Peyer's patch (tissue), 4 donors: ENCODE results near the gene ACSBG1. TPM values are rescaled to one million over a fixed set of nuclear protein-coding genes. Genes with fewer than 3 reads are reported as not detected.
A peak's percentile ranks its signal among the peaks of the same experiment; 100 is the strongest.

ENCODE experiments used
- DNase-seq, 3 donors: peaks; one replicate each; pipeline ENCODE4 v3.0.0-alpha.2; 2017 to 2019
- H3K27ac ChIP-seq, 4 donors: fragments of 200-600 bp; sonication (generic); one replicate each; pipeline ENCODE4 v1.5.1; 2016 to 2019
- H3K27me3 ChIP-seq, 2 donors: fragments of 200-600 bp; sonication (generic); one replicate each; pipeline ENCODE4 v1.5.1; 2019
- H3K36me3 ChIP-seq, 3 donors: fragments of 200-600 bp; sonication (generic); one replicate each; pipeline ENCODE4 v1.5.1; 2016 to 2019
- H3K4me1 ChIP-seq, 4 donors: fragments of 200-600 bp; sonication (generic); one replicate each; pipeline ENCODE4 v1.5.1; 2016 to 2019
- H3K4me3 ChIP-seq, 4 donors: fragments of 200-600 bp; sonication (generic); 1 replicate in 3 of 4; 2 replicates in 1 of 4; pipeline ENCODE4 v1.5.1; 2016 to 2019; ENCODE audit warnings: mild to moderate bottlenecking in 1 of 4
- H3K9me3 ChIP-seq, 4 donors: fragments of 200-600 bp; sonication (generic); one replicate each; pipeline ENCODE4 v1.5.1; 2016 to 2019; ENCODE audit warnings: mild to moderate bottlenecking in 1 of 4
- POLR2A ChIP-seq, 2 donors: fragments of 450-650 bp; IDR thresholded peaks; one replicate each; pipeline ENCODE4 v1.5.1; 2017; ENCODE audit warnings: antibody characterized with exemption in 2 of 2, mild to moderate bottlenecking in 2 of 2, moderate library complexity in 2 of 2
- total RNA-seq, 4 donors: library from RNA; depleted of rRNA; stranded (reverse); fragments of >200 nt; gene quantifications; one replicate each; pipeline ENCODE4 v1.1.0, GENCODE V29; 2016
- TF ChIP-seq, protein P1 (sequence below), 6 experiments: fragments of 450-650 bp in 4 of 6; fragments of 200-600 bp in 2 of 6; sonication (generic) in 1 of 6; IDR thresholded peaks; one replicate each; pipeline ENCODE4 v1.5.1; 2017 to 2019; ENCODE audit warnings: antibody characterized with exemption in 6 of 6, mild to moderate bottlenecking in 3 of 6, moderate library complexity in 1 of 6

The ACSBG1 gene
- total RNA-seq, 4 donors from 2014 or later: not detected

DNA sequence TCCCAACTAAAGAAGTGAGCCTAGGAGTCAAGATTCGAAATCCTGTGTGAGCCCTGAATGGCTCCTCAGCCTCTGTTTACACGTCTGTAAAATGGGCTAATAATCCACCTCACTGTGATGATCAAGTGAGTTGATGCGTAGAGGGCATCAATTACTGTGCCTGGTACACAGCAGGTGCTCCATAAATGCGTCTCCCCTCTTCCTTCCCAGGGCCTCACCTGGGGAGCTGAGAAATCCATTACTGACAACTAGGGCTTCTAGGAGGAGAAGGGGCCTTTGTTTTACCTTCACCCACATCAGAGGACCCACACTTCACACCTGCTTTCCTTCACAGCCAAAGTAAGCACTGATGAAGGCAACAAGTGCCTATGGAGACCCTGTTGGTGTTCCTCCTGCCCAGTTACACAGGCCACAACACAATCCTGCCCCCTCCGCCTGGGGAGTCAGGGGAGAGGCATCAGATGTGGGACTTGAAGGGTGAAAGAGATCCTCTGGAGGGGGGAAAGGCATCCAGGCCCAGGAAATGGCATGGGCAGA lies 104.5 kb downstream of the ACSBG1 start:
- Histone ChIP-seq H3K27me3 (no peaks in the 10 kb centered on the region), H3K9me3 (no peaks in the 10 kb centered on the region), H3K4me1 (peaks cover 0 to 20% (median 8%) of the 10 kb centered on the region in 4 donors), H3K4me3 (no peak overlapping the region), H3K36me3 (no peaks in the 10 kb centered on the region), H3K27ac (peak overlapping the region in 2 of 4 donors; percentile 38 to 96)
- DNase-seq: no peak
- TF ChIP-seq POLR2A (IDR thresholded peaks at IDR 0.05): no peak
- TF ChIP-seq, protein P1, sequence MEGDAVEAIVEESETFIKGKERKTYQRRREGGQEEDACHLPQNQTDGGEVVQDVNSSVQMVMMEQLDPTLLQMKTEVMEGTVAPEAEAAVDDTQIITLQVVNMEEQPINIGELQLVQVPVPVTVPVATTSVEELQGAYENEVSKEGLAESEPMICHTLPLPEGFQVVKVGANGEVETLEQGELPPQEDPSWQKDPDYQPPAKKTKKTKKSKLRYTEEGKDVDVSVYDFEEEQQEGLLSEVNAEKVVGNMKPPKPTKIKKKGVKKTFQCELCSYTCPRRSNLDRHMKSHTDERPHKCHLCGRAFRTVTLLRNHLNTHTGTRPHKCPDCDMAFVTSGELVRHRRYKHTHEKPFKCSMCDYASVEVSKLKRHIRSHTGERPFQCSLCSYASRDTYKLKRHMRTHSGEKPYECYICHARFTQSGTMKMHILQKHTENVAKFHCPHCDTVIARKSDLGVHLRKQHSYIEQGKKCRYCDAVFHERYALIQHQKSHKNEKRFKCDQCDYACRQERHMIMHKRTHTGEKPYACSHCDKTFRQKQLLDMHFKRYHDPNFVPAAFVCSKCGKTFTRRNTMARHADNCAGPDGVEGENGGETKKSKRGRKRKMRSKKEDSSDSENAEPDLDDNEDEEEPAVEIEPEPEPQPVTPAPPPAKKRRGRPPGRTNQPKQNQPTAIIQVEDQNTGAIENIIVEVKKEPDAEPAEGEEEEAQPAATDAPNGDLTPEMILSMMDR (IDR thresholded peaks at IDR 0.05): no peak

DNA sequence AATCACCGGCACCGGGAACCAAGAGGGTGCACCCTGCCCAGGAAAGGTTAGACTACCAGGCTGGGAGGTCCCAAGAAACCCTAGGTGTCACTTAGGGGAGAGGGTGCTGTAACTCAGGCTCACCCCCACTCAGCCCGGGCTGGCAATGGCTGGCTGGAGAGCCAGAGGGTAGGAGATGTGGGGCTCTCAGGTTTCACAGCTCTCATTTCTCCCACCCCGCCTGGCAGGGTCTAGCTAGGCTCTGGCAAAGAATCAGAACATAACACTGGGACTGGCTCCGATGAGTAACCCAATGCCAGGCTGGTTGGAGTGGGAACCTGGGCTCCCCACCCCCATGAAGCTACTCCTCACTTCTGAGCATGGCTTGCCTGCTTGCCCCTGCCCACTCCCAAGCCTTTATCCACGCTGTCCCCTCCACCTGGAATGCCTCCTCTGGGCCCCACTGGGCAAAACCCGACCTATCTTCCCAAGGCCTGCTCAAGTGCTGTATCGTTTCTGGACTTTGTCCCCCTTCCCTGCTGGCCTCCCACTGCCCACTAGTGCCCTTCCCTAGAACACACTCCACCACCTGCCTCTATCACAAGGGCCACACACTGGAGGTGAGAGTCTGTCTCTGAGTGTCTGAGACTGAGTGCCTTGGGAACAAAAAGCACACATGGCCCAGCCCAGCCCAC lies 105.2 kb downstream of the ACSBG1 start:
- peak in 1 of 3 donors; percentile 73 for DNase-seq
- Histone ChIP-seq H3K27me3 (no peaks in the 10 kb centered on the region), H3K4me3 (no peak overlapping the region), H3K27ac (peak overlapping the region in 1 of 4 donors; percentile 96), H3K36me3 (no peaks in the 10 kb centered on the region), H3K4me1 (peaks cover 0 to 20% (median 8%) of the 10 kb centered on the region in 4 donors), H3K9me3 (no peaks in the 10 kb centered on the region)
- TF ChIP-seq, protein P1 (IDR thresholded peaks at IDR 0.05): peak in 3 of 6 experiments; percentile 18 to 30 (median 26)
- peak in 1 of 2 donors; percentile 32 for TF ChIP-seq POLR2A (IDR thresholded peaks at IDR 0.05)

DNA sequence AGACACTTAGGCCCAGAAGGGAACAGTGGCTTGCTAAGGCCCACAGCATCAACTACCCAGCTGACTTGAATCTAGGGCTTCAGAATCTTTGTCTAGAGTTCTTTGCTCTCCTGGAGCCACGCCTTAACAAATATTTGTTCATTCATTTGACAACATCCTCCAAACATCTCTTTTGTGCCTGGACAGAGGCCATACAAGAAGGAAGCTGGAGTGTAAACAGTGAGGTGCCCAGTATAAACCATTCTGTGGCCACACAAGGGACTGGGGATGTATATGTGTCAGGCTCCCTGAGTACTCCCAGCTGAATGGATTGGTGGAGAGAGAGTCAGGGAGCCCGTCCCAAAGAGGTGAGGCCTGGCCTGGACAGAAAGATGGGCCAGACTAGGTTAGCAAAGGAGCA lies 106.5 kb downstream of the ACSBG1 start:
- no peak for DNase-seq
- Histone ChIP-seq H3K36me3 (no peaks in the 10 kb centered on the region), H3K4me3 (no peak overlapping the region), H3K4me1 (peaks cover 0 to 20% (median 8%) of the 10 kb centered on the region in 4 donors), H3K27me3 (no peaks in the 10 kb centered on the region), H3K27ac (no peak overlapping the region), H3K9me3 (no peaks in the 10 kb centered on the region)
- no peak for TF ChIP-seq POLR2A (IDR thresholded peaks at IDR 0.05)
- TF ChIP-seq, protein P1 (IDR thresholded peaks at IDR 0.05): no peak

DNA sequence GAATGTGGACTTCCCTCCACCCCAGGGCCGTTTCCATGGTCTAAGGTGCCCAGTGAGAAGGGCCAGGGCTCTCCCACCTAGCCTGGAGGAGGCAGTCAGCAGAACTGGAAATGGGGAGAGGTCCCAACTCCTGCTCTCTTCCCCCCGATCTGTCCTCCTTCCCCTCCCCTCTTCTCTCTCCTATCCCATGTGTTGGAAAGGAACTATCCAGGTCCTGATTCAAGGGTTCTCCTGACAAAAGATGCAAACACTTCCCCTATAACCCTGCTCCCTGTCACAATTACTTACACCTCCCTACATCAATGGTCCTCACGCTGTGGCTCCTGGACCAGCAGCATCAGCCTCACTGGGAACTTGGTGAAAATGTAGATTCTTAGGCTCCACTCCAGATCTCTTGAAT lies 109.1 kb downstream of the ACSBG1 start:
- no peak overlapping the region for H3K27ac ChIP-seq
- TF ChIP-seq, protein P1 (IDR thresholded peaks at IDR 0.05): no peak
- no peak for TF ChIP-seq POLR2A (IDR thresholded peaks at IDR 0.05)
- no peaks in the 10 kb centered on the region for H3K9me3 ChIP-seq
- peaks cover 0 to 8% (median 0%) of the 10 kb centered on the region in 4 donors for H3K4me1 ChIP-seq
- no peak overlapping the region for H3K4me3 ChIP-seq
- H3K27me3 ChIP-seq: no peaks in the 10 kb centered on the region
- no peak for DNase-seq
- no peaks in the 10 kb centered on the region for H3K36me3 ChIP-seq

DNA sequence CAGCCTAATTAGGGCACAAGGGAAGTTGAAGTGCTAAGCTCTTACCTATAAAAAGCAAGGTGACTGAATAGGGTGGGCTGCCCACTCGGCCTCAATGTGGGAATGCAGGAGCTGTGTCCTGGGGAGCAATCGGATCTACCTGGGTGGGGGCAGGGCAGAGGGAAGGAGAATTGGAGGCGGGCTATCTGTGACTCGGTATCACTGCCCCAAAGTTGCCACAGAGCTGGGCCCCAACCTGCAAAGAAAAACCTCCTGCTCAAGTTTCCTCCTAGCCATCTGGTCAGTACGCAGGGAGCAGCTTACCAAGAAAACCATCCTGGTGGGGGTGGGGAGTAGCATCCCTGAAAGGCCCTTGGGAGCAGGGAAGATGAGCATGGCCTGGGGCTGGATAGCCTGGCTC lies 113.8 kb downstream of the ACSBG1 start:
- TF ChIP-seq, protein P1 (IDR thresholded peaks at IDR 0.05): no peak
- no peak for TF ChIP-seq POLR2A (IDR thresholded peaks at IDR 0.05)
- H3K9me3 ChIP-seq: no peaks in the 10 kb centered on the region
- H3K36me3 ChIP-seq: no peaks in the 10 kb centered on the region
- H3K4me1 ChIP-seq: no peaks in the 10 kb centered on the region
- DNase-seq: no peak
- H3K4me3 ChIP-seq: no peak overlapping the region
- no peaks in the 10 kb centered on the region for H3K27me3 ChIP-seq
- no peak overlapping the region for H3K27ac ChIP-seq

Other genes with a start within 250 kb of the ACSBG1 start
- gene TBC1D2B, start 156.9 kb downstream of the ACSBG1 start, total RNA-seq: 10 to 100 TPM; 52.9 to 94.9 (median 72.4) TPM
- gene SH2D7, start 142.0 kb downstream of the ACSBG1 start, total RNA-seq: 1 to 10 TPM; 3.3 to 7.7 (median 4.6) TPM
- gene CIB2, start 103.1 kb downstream of the ACSBG1 start, total RNA-seq: 10 to 100 TPM; 17.5 to 70.9 (median 21.0) TPM
- 100 to 1,000 TPM; 102 to 175 (median 118) TPM for gene IDH3A, start 85.2 kb downstream of the ACSBG1 start, total RNA-seq
- gene DNAJA4, start 30.0 kb upstream of the ACSBG1 start, total RNA-seq: 10 to 100 TPM; 25.6 to 48.9 (median 33.5) TPM
- gene SKIC8, start 65.0 kb upstream of the ACSBG1 start, total RNA-seq: 10 to 100 TPM; 23.7 to 46.2 (median 43.7) TPM
- gene CRABP1, start 105.8 kb upstream of the ACSBG1 start, total RNA-seq: 1 to 10 TPM in 1 of 4 donors, not detected in 3; 2.1 TPM
- 100 to 1,000 TPM in 1 of 4 donors, 10 to 100 TPM in 3; 41.9 to 193 (median 56.7) TPM for gene IREB2, start 203.7 kb upstream of the ACSBG1 start, total RNA-seq